ENCODE measurements around the gene KCTD19.

KCTD19 gene

GRCh38 chr16:67249178-67250044, 77.1 kb downstream of the KCTD19 start:
- no peak overlapping the region for H3K9ac ChIP-seq (ENCODE audit: low read length)
- H3K9me3 ChIP-seq (ENCODE audit: control insufficient read depth, low read length), result no peaks in the 10 kb centered on the region
- H3K4me1 ChIP-seq (ENCODE audit: control insufficient read depth, insufficient read depth, low read length), result peaks cover 34% of the 10 kb centered on the region
- H3K27me3 ChIP-seq (ENCODE audit: control insufficient read depth, insufficient read depth, low read length), result peaks cover 33% of the 10 kb centered on the region
- no peaks in the 10 kb centered on the region for H3K36me3 ChIP-seq (ENCODE audit: control insufficient read depth, insufficient read depth, low read length)
- H3K4me3 ChIP-seq (ENCODE audit: low read length), result no peak overlapping the region

- no peaks in the 10 kb centered on the region for H3K36me3 ChIP-seq (ENCODE audit: control insufficient read depth, insufficient read depth, low read length)
- no peak within 1 kb of the TSS for H3K9ac ChIP-seq (ENCODE audit: low read length)
- H3K4me3 ChIP-seq (ENCODE audit: low read length), result peak within 1 kb of the TSS; percentile 17
- H3K27me3 ChIP-seq (ENCODE audit: control insufficient read depth, insufficient read depth, low read length), result peaks cover 33% of the 10 kb centered on the region
- H3K4me1 ChIP-seq (ENCODE audit: control insufficient read depth, insufficient read depth, low read length), result peaks cover 42% of the 10 kb centered on the region
- no peaks in the 10 kb centered on the region for H3K9me3 ChIP-seq (ENCODE audit: control insufficient read depth, low read length)
These were observed 78.0 kb downstream of the KCTD19 start, which contains the start of gene SLC9A5 for GRCh38 chr16:67248401-67249177. SLC9A5 (plus strand) TSS chr16:67248979; CDS start chr16:67249015, 36 bp downstream.

GRCh38 chr16:67248073-67248400, 78.5 kb downstream of the KCTD19 start:
- H3K4me3 ChIP-seq (ENCODE audit: low read length), result peak overlapping the region; percentile 17
- peaks cover 43% of the 10 kb centered on the region for H3K4me1 ChIP-seq (ENCODE audit: control insufficient read depth, insufficient read depth, low read length)
- no peak overlapping the region for H3K9ac ChIP-seq (ENCODE audit: low read length)

GRCh38 chr16:67247192-67248072, 79.1 kb downstream of the KCTD19 start, which contains the start of gene FHOD1:
FHOD1 (minus strand) TSS chr16:67247481; CDS start chr16:67247410, 71 bp downstream.
- Histone ChIP-seq H3K9ac (ENCODE audit: low read length) (peak within 1 kb of the TSS; percentile 71), H3K27me3 (ENCODE audit: control insufficient read depth, insufficient read depth, low read length) (peaks cover 33% of the 10 kb centered on the region), H3K4me1 (ENCODE audit: control insufficient read depth, insufficient read depth, low read length) (peaks cover 44% of the 10 kb centered on the region), H3K36me3 (ENCODE audit: control insufficient read depth, insufficient read depth, low read length) (no peaks in the 10 kb centered on the region), H3K9me3 (ENCODE audit: control insufficient read depth, low read length) (no peaks in the 10 kb centered on the region), H3K4me3 (ENCODE audit: low read length) (peak within 1 kb of the TSS; percentile 66)

More at GRCh38 chr16:67248073-67248400, 78.5 kb downstream of the KCTD19 start:
- Histone ChIP-seq H3K36me3 (ENCODE audit: control insufficient read depth, insufficient read depth, low read length) (no peaks in the 10 kb centered on the region), H3K27me3 (ENCODE audit: control insufficient read depth, insufficient read depth, low read length) (peaks cover 33% of the 10 kb centered on the region), H3K9me3 (ENCODE audit: control insufficient read depth, low read length) (no peaks in the 10 kb centered on the region)

GRCh38 chr16:67246756-67247191, 79.8 kb downstream of the KCTD19 start:
- H3K27me3 ChIP-seq (ENCODE audit: control insufficient read depth, insufficient read depth, low read length), result peaks cover 33% of the 10 kb centered on the region
- H3K36me3 ChIP-seq (ENCODE audit: control insufficient read depth, insufficient read depth, low read length), result no peaks in the 10 kb centered on the region
- H3K4me1 ChIP-seq (ENCODE audit: control insufficient read depth, insufficient read depth, low read length), result peaks cover 50% of the 10 kb centered on the region
- peak overlapping the region; percentile 71 for H3K9ac ChIP-seq (ENCODE audit: low read length)
- H3K4me3 ChIP-seq (ENCODE audit: low read length), result peak overlapping the region; percentile 66
- no peaks in the 10 kb centered on the region for H3K9me3 ChIP-seq (ENCODE audit: control insufficient read depth, low read length)

GRCh38 chr16:67246081-67246755, 80.3 kb downstream of the KCTD19 start:
- peak overlapping the region; percentile 66 for H3K4me3 ChIP-seq (ENCODE audit: low read length)
- peak overlapping the region; percentile 71 for H3K9ac ChIP-seq (ENCODE audit: low read length)
- no peaks in the 10 kb centered on the region for H3K36me3 ChIP-seq (ENCODE audit: control insufficient read depth, insufficient read depth, low read length)
- H3K27me3 ChIP-seq (ENCODE audit: control insufficient read depth, insufficient read depth, low read length), result peaks cover 33% of the 10 kb centered on the region
- H3K9me3 ChIP-seq (ENCODE audit: control insufficient read depth, low read length), result no peaks in the 10 kb centered on the region
- H3K4me1 ChIP-seq (ENCODE audit: control insufficient read depth, insufficient read depth, low read length), result peaks cover 56% of the 10 kb centered on the region

- peaks cover 31% of the 10 kb centered on the region for H3K27me3 ChIP-seq (ENCODE audit: control insufficient read depth, insufficient read depth, low read length)
- H3K36me3 ChIP-seq (ENCODE audit: control insufficient read depth, insufficient read depth, low read length), result no peaks in the 10 kb centered on the region
- peak overlapping the region; percentile 71 for H3K9ac ChIP-seq (ENCODE audit: low read length)
- H3K9me3 ChIP-seq (ENCODE audit: control insufficient read depth, low read length), result no peaks in the 10 kb centered on the region
- H3K4me1 ChIP-seq (ENCODE audit: control insufficient read depth, insufficient read depth, low read length), result peaks cover 60% of the 10 kb centered on the region
- peak overlapping the region; percentile 66 for H3K4me3 ChIP-seq (ENCODE audit: low read length)
These were observed 80.9 kb downstream of the KCTD19 start for GRCh38 chr16:67245674-67246080.

- H3K27me3 ChIP-seq (ENCODE audit: control insufficient read depth, insufficient read depth, low read length), result peaks cover 26% of the 10 kb centered on the region
- no peaks in the 10 kb centered on the region for H3K36me3 ChIP-seq (ENCODE audit: control insufficient read depth, insufficient read depth, low read length)
- H3K9me3 ChIP-seq (ENCODE audit: control insufficient read depth, low read length), result no peaks in the 10 kb centered on the region
- peaks cover 64% of the 10 kb centered on the region for H3K4me1 ChIP-seq (ENCODE audit: control insufficient read depth, insufficient read depth, low read length)
- H3K4me3 ChIP-seq (ENCODE audit: low read length), result peak overlapping the region; percentile 66
- peak overlapping the region; percentile 7 for H3K9ac ChIP-seq (ENCODE audit: low read length)
These were observed 81.4 kb downstream of the KCTD19 start for GRCh38 chr16:67245186-67245585.

- Histone ChIP-seq H3K4me3 (ENCODE audit: low read length) (no peak overlapping the region), H3K27me3 (ENCODE audit: control insufficient read depth, insufficient read depth, low read length) (peaks cover 20% of the 10 kb centered on the region), H3K9me3 (ENCODE audit: control insufficient read depth, low read length) (no peaks in the 10 kb centered on the region), H3K36me3 (ENCODE audit: control insufficient read depth, insufficient read depth, low read length) (no peaks in the 10 kb centered on the region), H3K4me1 (ENCODE audit: control insufficient read depth, insufficient read depth, low read length) (peaks cover 64% of the 10 kb centered on the region), H3K9ac (ENCODE audit: low read length) (peak overlapping the region; percentile 41)
These were observed 82.0 kb downstream of the KCTD19 start for GRCh38 chr16:67244387-67245185.

- H3K27me3 ChIP-seq (ENCODE audit: control insufficient read depth, insufficient read depth, low read length), result peaks cover 9% of the 10 kb centered on the region
- no peaks in the 10 kb centered on the region for H3K36me3 ChIP-seq (ENCODE audit: control insufficient read depth, insufficient read depth, low read length)
- no peak overlapping the region for H3K4me3 ChIP-seq (ENCODE audit: low read length)
- peak overlapping the region; percentile 41 for H3K9ac ChIP-seq (ENCODE audit: low read length)
- H3K4me1 ChIP-seq (ENCODE audit: control insufficient read depth, insufficient read depth, low read length), result peaks cover 55% of the 10 kb centered on the region
- no peaks in the 10 kb centered on the region for H3K9me3 ChIP-seq (ENCODE audit: control insufficient read depth, low read length)
These were observed 83.1 kb downstream of the KCTD19 start for GRCh38 chr16:67243481-67243880.

All from mucosa of stomach (tissue), 1 donor.